PC-9 (cell line): ENCODE data around the gene DAB1. TPM values are rescaled to one million over a fixed set of nuclear protein-coding genes. Genes with fewer than 3 reads are reported as not detected.

Experiments
- BruUV-seq: library from RNA; stranded (reverse); fragments of 400-500 nt; replicated peaks from 2 replicates; lab custom pipeline; 2021; lab: Mats Ljungman, UMichigan
- CTCF ChIA-PET: fragments of 300-600 bp; sonication (Branson Sonifier 250); formaldehyde crosslinking; loops from one replicate; lab custom pipeline; 2022; ENCODE audit warnings: antibody characterized with exemption; lab: Charles Lee
- POLR2A ChIA-PET: fragments of 300-600 bp; sonication (Branson Sonifier 250); formaldehyde crosslinking; loops from one replicate; lab custom pipeline; 2022; ENCODE audit warnings: antibody characterized with exemption; ENCODE audit not compliant: unreplicated experiment; lab: Charles Lee
- DNase-seq, 2 experiments: peaks; one replicate each; pipeline versions ENCODE4 v3.0.0 to v3.0.0-alpha.2; 2015 to 2022; ENCODE audit warnings: mixed read lengths in 1 of 2
- H2AFZ ChIP-seq: fragments of 200-600 bp; sonication (generic); 2 replicates; pipeline ENCODE4 v1.8.1; 2017; ENCODE audit warnings: antibody characterized with exemption
- H3F3A ChIP-seq: fragments of 200-600 bp; sonication (generic); 2 replicates; pipeline ENCODE4 v1.8.1; 2017; ENCODE audit warnings: antibody characterized with exemption, mild to moderate bottlenecking, low read depth; ENCODE audit not compliant: insufficient read depth
- H3K27ac ChIP-seq: fragments of 200-600 bp; sonication (generic); 2 replicates; pipeline ENCODE4 v1.6.1; 2016; ENCODE audit warnings: mixed run types
- H3K27me3 ChIP-seq: fragments of 200-600 bp; sonication (generic); 2 replicates; pipeline ENCODE4 v1.6.1; 2016; ENCODE audit warnings: low read depth, mixed run types; ENCODE audit not compliant: insufficient read depth
- H3K36me3 ChIP-seq: fragments of 200-600 bp; sonication (generic); 2 replicates; pipeline ENCODE4 v1.6.1; 2016; ENCODE audit warnings: low read depth, mixed run types
- H3K4me1 ChIP-seq: fragments of 200-600 bp; sonication (generic); replicated peaks from 2 replicates; pipeline ENCODE4 v1.6.1; 2016; ENCODE audit warnings: mixed run types; ENCODE audit not compliant: insufficient read depth
- H3K4me2 ChIP-seq: fragments of 200-600 bp; sonication (generic); 2 replicates; pipeline ENCODE4 v1.6.1; 2017; ENCODE audit warnings: mixed run types
- H3K4me3 ChIP-seq: fragments of 200-600 bp; sonication (generic); 2 replicates; pipeline ENCODE4 v1.6.1; 2016; ENCODE audit warnings: mixed run types
- H3K79me2 ChIP-seq: fragments of 200-600 bp; sonication (generic); 2 replicates; pipeline ENCODE4 v1.6.1; 2017; ENCODE audit warnings: low read depth, mixed run types
- H3K9me2 ChIP-seq: fragments of 200-600 bp; sonication (generic); 2 replicates; pipeline ENCODE4 v1.8.1; 2017; ENCODE audit warnings: mild to moderate bottlenecking; ENCODE audit not compliant: insufficient read depth
- H3K9me3 ChIP-seq: fragments of 200-600 bp; sonication (generic); 2 replicates; pipeline ENCODE4 v1.8.1; 2016; ENCODE audit warnings: low read depth; ENCODE audit not compliant: insufficient read depth
- H4K20me1 ChIP-seq: fragments of 200-600 bp; sonication (generic); 2 replicates; pipeline ENCODE4 v1.8.1; 2017; ENCODE audit not compliant: insufficient read depth
- EZH2 ChIP-seq: fragments of 200-600 bp; sonication (generic); IDR thresholded peaks from 2 replicates; pipeline ENCODE4 v1.8.0; 2017; ENCODE audit warnings: antibody characterized with exemption, low read depth
- intact Hi-C: fragments of 100-400 bp; cut with micrococcal nuclease; formaldehyde crosslinking; loops from one replicate; pipeline ENCODE4 v1.10.0; 2022; ENCODE audit not compliant: unreplicated experiment
- total RNA-seq: library from RNA; stranded (reverse); gene quantifications from 2 replicates; pipeline ENCODE4 v1.2.3, GENCODE V29; 2021
- TF ChIP-seq, protein P1 (sequence below): fragments of 200-600 bp; sonication (generic); conservative IDR thresholded peaks from 2 replicates; pipeline ENCODE4 v1.6.1; 2017; ENCODE audit warnings: mixed run types, antibody characterized with exemption, mild to moderate bottlenecking, moderate library complexity

The DAB1 gene
- total RNA-seq, 1 experiment from 2014 or later: not detected

DNA sequence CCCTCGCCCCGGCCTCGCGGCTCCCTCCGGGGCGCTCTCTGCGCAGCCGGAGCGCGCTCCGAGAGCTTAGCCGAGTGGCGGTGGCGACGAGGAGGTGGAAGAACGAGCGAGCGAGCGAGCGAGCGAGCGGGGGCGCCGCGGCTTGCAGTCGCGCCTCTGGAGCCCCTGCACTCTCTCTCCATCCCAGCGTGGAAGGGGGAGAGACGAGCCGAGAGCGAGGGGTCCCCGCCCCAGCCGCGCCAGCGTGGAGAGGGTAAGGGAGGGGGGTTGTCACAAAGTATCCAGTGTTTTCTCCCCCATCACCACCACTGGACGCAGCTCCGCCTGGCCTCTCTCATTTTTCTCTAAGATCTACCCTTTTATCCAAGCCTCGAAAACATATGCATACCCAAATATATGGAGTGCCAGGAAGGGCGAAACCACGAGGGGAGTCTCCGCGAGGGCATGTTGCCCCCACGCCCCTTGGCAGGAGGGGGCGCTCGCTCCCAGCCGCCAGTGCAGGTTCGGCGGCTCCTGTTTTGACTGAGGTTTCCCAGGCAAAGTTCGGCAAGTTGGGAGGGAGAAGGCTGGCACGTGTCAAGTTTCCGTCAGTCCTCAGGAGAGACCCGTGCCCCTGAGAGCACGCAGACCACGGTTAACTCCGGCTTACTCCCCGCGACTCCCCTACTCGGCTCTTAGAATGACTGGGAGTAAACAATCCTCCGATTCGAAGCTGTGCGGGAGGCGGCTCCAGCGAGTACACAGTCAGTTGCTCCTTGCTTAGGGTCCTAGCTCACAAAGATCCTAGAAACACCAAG is 569 bp upstream of the DAB1 start:
- Histone ChIP-seq H2AFZ (no peak overlapping the region), H3K27me3 (peaks cover 19% of the 10 kb centered on the region), H3K79me2 (no peaks in the 10 kb centered on the region), H3K36me3 (no peaks in the 10 kb centered on the region), H3K4me1 (no peaks in the 10 kb centered on the region), H3K4me3 (no peak overlapping the region), H3F3A (no peaks in the 10 kb centered on the region), H3K9me3 (no peaks in the 10 kb centered on the region), H3K9me2 (no peaks in the 10 kb centered on the region), H4K20me1 (no peaks in the 10 kb centered on the region), H3K27ac (no peak overlapping the region), H3K4me2 (no peak overlapping the region)
- CTCF ChIA-PET: no interaction called here
- DNase-seq: no peak
- no TSS peak for BruUV-seq
- POLR2A ChIA-PET: no interaction called here
- no peak for TF ChIP-seq EZH2
- TF ChIP-seq, protein P1, sequence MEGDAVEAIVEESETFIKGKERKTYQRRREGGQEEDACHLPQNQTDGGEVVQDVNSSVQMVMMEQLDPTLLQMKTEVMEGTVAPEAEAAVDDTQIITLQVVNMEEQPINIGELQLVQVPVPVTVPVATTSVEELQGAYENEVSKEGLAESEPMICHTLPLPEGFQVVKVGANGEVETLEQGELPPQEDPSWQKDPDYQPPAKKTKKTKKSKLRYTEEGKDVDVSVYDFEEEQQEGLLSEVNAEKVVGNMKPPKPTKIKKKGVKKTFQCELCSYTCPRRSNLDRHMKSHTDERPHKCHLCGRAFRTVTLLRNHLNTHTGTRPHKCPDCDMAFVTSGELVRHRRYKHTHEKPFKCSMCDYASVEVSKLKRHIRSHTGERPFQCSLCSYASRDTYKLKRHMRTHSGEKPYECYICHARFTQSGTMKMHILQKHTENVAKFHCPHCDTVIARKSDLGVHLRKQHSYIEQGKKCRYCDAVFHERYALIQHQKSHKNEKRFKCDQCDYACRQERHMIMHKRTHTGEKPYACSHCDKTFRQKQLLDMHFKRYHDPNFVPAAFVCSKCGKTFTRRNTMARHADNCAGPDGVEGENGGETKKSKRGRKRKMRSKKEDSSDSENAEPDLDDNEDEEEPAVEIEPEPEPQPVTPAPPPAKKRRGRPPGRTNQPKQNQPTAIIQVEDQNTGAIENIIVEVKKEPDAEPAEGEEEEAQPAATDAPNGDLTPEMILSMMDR: no peak
- intact Hi-C loops: no loop called here

DNA sequence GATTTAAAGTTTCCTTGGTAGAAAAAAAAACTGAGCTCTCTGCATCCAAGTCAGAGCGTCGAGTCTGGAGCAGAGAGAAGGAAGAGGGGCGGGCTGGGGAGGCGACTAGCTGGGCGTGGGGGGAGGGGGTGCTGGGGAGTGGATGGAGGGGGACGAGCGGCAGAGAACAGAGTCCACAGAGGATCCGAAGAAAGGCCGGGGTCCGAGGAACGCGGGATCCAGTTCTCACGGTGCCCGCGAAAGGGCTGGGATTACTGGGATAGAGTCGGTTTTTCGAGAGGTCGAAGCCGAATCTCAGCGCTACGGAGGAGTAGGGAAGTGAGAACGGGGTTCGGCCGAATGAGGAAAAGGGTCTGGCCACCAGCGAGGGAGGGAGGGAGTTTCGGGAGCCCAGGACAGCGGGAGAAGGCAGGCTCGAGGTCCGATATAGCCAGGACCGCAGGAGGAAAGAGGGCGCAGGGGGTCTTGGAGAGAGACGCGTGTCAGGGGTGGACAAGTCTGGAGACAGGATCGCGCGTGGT is 665 bp downstream of the DAB1 start:
- no peaks in the 10 kb centered on the region for H3F3A ChIP-seq
- H3K79me2 ChIP-seq: no peaks in the 10 kb centered on the region
- no peak overlapping the region for H3K27ac ChIP-seq
- H4K20me1 ChIP-seq: no peaks in the 10 kb centered on the region
- intact Hi-C loops: no loop called here
- BruUV-seq: no TSS peak
- CTCF ChIA-PET: no interaction called here
- H3K4me2 ChIP-seq: no peak overlapping the region
- TF ChIP-seq, protein P1: no peak
- no peak for TF ChIP-seq EZH2
- DNase-seq: no peak
- H3K9me2 ChIP-seq: no peaks in the 10 kb centered on the region
- POLR2A ChIA-PET: no interaction called here
- no peaks in the 10 kb centered on the region for H3K4me1 ChIP-seq
- H3K9me3 ChIP-seq: no peaks in the 10 kb centered on the region
- no peaks in the 10 kb centered on the region for H3K36me3 ChIP-seq
- H3K4me3 ChIP-seq: no peak overlapping the region
- no peak overlapping the region for H2AFZ ChIP-seq
- peaks cover 19% of the 10 kb centered on the region for H3K27me3 ChIP-seq

DNA sequence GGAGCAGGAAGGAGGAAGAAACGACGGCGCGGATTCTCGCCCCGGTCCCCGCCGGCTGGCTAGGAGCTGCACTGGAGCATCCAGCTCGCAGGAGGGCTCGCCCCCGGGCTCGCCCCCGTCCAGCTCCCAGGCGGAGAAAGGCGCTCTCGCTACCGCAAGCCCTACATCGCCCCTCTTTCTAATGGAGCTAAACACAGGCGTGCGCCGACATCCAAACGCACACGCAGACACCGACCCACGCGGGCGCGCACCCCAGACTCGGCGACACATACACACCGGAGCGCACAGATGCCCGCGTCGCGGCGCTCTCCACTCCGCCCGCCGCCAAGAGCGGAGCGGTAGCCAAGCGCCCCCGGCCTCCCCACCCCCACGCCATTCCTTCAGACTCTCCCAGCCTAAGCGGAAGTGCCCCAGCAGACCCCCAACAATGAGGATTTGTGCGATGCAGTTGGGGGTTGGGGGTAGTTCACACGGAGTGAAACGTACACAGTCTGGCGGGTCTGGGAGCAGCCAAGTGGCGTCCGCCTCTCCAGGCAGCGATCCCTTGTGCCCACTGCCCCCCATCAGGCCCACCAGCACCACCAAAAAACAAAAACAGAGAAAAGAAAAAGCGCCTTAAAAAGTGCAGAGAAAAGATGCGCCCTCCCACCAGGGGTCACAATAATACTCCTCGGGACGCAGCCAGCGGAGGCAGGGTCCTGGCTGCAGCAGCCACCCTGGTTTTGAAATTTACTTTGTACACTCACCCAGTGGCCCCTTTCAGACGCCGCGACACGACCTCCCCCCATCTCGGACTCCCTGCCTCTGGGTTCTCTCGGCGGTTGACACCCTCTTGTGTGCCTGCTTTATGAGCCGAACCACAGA is 1.4 kb downstream of the DAB1 start:
- H3K9me2 ChIP-seq: no peaks in the 10 kb centered on the region
- BruUV-seq: no TSS peak
- TF ChIP-seq EZH2: no peak
- TF ChIP-seq, protein P1: no peak
- no peak for DNase-seq
- no peaks in the 10 kb centered on the region for H3K79me2 ChIP-seq
- no peaks in the 10 kb centered on the region for H4K20me1 ChIP-seq
- H3K4me2 ChIP-seq: no peak overlapping the region
- no peak overlapping the region for H3K4me3 ChIP-seq
- H3K27me3 ChIP-seq: peaks cover 19% of the 10 kb centered on the region
- intact Hi-C loops: no loop called here
- H3K36me3 ChIP-seq: no peaks in the 10 kb centered on the region
- ChIA-PET POLR2A (no interaction called here), CTCF (no interaction called here)
- H3K27ac ChIP-seq: no peak overlapping the region
- no peak overlapping the region for H2AFZ ChIP-seq
- H3K9me3 ChIP-seq: no peaks in the 10 kb centered on the region
- H3K4me1 ChIP-seq: no peaks in the 10 kb centered on the region
- H3F3A ChIP-seq: no peaks in the 10 kb centered on the region
